ENCODE measurements around the gene RABGAP1L. TPM values are rescaled to one million over a fixed set of nuclear protein-coding genes. Genes with fewer than 3 reads are reported as not detected.
"Not testable (repeated sequence)": the region's sequence is repeated elsewhere in the genome, so short reads cannot be mapped to it uniquely, and the experiment has no call there.

The RABGAP1L gene
- total RNA-seq, 2 donors from 2014 or later = 37.9 to 59.8 TPM

- Histone ChIP-seq H3K36me3 (peaks cover 7% of the 10 kb centered on the region), H3K27me3 (replicated peaks; ENCODE audit: insufficient read depth) (no peaks in the 10 kb centered on the region), H3K4me1 (ENCODE audit: control insufficient read depth in 1 of 2, low read depth in 2 of 2) (no peaks in the 10 kb centered on the region), H3K9me3 (no peaks in the 10 kb centered on the region), H3K27ac (no peak overlapping the region), H3K4me3 (no peak overlapping the region)
- DNase-seq (ENCODE audit: low spot score) (no peak), ATAC-seq (ENCODE audit: insufficient number of reproducible peaks, low FRiP score, low read depth) (no peak)
- TF ChIP-seq, protein P1, sequence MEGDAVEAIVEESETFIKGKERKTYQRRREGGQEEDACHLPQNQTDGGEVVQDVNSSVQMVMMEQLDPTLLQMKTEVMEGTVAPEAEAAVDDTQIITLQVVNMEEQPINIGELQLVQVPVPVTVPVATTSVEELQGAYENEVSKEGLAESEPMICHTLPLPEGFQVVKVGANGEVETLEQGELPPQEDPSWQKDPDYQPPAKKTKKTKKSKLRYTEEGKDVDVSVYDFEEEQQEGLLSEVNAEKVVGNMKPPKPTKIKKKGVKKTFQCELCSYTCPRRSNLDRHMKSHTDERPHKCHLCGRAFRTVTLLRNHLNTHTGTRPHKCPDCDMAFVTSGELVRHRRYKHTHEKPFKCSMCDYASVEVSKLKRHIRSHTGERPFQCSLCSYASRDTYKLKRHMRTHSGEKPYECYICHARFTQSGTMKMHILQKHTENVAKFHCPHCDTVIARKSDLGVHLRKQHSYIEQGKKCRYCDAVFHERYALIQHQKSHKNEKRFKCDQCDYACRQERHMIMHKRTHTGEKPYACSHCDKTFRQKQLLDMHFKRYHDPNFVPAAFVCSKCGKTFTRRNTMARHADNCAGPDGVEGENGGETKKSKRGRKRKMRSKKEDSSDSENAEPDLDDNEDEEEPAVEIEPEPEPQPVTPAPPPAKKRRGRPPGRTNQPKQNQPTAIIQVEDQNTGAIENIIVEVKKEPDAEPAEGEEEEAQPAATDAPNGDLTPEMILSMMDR (IDR thresholded peaks at IDR 0.05) = no peak
These were observed 84.7 kb downstream of the RABGAP1L start for GRCh38 chr1:174244017-174244416.

- Histone ChIP-seq H3K4me1 (ENCODE audit: control insufficient read depth in 1 of 2, low read depth in 2 of 2) (no peaks in the 10 kb centered on the region), H3K4me3 (no peak overlapping the region), H3K27ac (no peak overlapping the region), H3K36me3 (peaks cover 7% of the 10 kb centered on the region), H3K27me3 (replicated peaks; ENCODE audit: insufficient read depth) (no peaks in the 10 kb centered on the region), H3K9me3 (no peaks in the 10 kb centered on the region)
- TF ChIP-seq, protein P1 (IDR thresholded peaks at IDR 0.05) = no peak
- ATAC-seq (ENCODE audit: insufficient number of reproducible peaks, low FRiP score, low read depth) (no peak), DNase-seq (ENCODE audit: low spot score) (no peak)
These were observed 88.2 kb downstream of the RABGAP1L start for GRCh38 chr1:174247472-174247871.

GRCh38 chr1:174248041-174248440, 88.7 kb downstream of the RABGAP1L start:
- Histone ChIP-seq H3K27me3 (replicated peaks; ENCODE audit: insufficient read depth) (no peaks in the 10 kb centered on the region), H3K27ac (no peak overlapping the region), H3K36me3 (peaks cover 7% of the 10 kb centered on the region), H3K4me1 (ENCODE audit: control insufficient read depth in 1 of 2, low read depth in 2 of 2) (no peaks in the 10 kb centered on the region), H3K4me3 (no peak overlapping the region), H3K9me3 (no peaks in the 10 kb centered on the region)
- ATAC-seq (ENCODE audit: insufficient number of reproducible peaks, low FRiP score, low read depth) = no peak
- TF ChIP-seq, protein P1 (IDR thresholded peaks at IDR 0.05) = no peak
- DNase-seq (ENCODE audit: low spot score) = no peak

DNA sequence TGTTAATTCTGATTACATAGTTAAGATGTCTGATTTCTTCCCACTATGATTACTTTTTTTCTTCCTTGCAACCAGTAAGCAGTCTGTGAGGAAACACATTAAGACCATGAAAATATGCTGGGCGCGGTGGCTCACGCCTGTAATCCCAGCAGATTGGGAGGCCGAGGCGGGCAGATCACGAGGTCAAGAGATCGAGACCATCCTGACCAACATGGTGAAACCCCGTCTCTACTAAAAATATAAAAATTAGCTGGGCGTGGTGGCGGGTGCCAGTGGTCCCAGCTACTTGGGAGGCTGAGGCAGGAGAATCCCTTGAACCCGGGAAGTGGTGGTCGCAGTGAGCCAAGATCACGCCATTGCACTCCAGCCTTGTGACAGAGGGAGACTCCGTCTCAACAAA, 97.1 kb downstream of the RABGAP1L start:
- H3K36me3 ChIP-seq; H3K27me3 ChIP-seq (replicated peaks; ENCODE audit: insufficient read depth); DNase-seq (ENCODE audit: low spot score); H3K27ac ChIP-seq; ATAC-seq (ENCODE audit: insufficient number of reproducible peaks, low FRiP score, low read depth); H3K9me3 ChIP-seq; H3K4me1 ChIP-seq (ENCODE audit: control insufficient read depth in 1 of 2, low read depth in 2 of 2); H3K4me3 ChIP-seq: not testable (repeated sequence)

DNA sequence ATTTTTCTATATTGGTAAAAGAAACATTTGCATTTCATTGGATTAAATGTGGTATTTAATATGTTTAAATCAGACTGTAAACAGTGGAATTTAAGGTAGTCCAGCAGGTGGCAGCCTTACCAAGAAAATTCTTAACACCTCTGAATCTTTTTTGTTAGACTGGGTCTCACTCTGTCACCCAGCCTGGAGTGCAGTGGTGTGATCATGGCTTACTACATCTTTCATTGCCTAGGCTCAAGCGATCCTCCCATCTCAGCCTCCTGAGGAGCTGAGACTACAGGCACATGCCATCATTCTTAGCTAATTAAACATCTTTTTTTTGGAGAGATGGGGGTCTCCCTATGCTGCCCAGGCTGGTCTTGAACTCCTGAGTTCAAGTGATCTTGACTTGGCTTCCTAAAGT, 98.8 kb downstream of the RABGAP1L start:
- Histone ChIP-seq H3K4me3 (no peak overlapping the region), H3K9me3 (no peaks in the 10 kb centered on the region), H3K27me3 (replicated peaks; ENCODE audit: insufficient read depth) (no peaks in the 10 kb centered on the region), H3K4me1 (ENCODE audit: control insufficient read depth in 1 of 2, low read depth in 2 of 2) (no peaks in the 10 kb centered on the region), H3K36me3 (no peaks in the 10 kb centered on the region), H3K27ac (no peak overlapping the region)
- ATAC-seq (ENCODE audit: insufficient number of reproducible peaks, low FRiP score, low read depth) (no peak), DNase-seq (ENCODE audit: low spot score) (no peak)
- TF ChIP-seq, protein P1 (IDR thresholded peaks at IDR 0.05) = peak; percentile 34

Data from thoracic aorta (tissue), 2 donors.